Measurements from ENCODE around the gene IGF2BP3. TPM values are rescaled to one million over a fixed set of nuclear protein-coding genes. Genes with fewer than 3 reads are reported as not detected.

The IGF2BP3 gene
- total and polyA plus RNA-seq, 2 donors (not counting 1 experiment from before 2014, with no cell fraction given): 4.3 to 11.2 TPM

DNA sequence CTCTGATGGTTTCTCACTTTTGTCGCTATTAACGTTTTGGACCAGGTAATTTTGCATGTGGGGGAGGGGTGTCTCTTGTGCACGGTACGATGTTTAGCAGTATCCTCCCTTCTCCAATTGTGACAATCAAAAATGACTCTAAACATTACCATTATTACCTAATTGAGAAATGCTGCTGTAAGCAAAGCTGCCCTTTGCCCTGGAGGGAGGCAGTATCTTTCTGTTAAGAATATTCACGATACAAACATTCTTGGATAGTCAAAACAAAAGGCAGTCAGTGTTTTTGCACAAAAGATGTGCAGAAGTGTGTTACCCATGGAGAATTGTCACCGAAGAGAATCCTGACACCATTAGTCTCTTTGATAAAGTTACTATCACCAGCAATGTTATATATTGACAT is 161.5 kb downstream of the IGF2BP3 start:
- no peak overlapping the region for H3K4me2 ChIP-seq (ENCODE audit: extremely low read depth, insufficient read depth, low read length)
- H3K36me3 ChIP-seq (ENCODE audit: control insufficient read depth, insufficient read depth, low read length): peaks cover 4% of the 10 kb centered on the region
- H3K4me1 ChIP-seq (ENCODE audit: control insufficient read depth, extremely low read depth, insufficient read depth, low read length): no peaks in the 10 kb centered on the region
- no peak for DNase-seq (ENCODE audit: low read depth in 2 of 2)
- H4K20me1 ChIP-seq (ENCODE audit: control insufficient read depth, extremely low read depth, insufficient read depth, low read length): no peaks in the 10 kb centered on the region
- H3K9me3 ChIP-seq (ENCODE audit: control insufficient read depth, insufficient read depth, low read depth, low read length): no peaks in the 10 kb centered on the region
- TF ChIP-seq, protein P1, sequence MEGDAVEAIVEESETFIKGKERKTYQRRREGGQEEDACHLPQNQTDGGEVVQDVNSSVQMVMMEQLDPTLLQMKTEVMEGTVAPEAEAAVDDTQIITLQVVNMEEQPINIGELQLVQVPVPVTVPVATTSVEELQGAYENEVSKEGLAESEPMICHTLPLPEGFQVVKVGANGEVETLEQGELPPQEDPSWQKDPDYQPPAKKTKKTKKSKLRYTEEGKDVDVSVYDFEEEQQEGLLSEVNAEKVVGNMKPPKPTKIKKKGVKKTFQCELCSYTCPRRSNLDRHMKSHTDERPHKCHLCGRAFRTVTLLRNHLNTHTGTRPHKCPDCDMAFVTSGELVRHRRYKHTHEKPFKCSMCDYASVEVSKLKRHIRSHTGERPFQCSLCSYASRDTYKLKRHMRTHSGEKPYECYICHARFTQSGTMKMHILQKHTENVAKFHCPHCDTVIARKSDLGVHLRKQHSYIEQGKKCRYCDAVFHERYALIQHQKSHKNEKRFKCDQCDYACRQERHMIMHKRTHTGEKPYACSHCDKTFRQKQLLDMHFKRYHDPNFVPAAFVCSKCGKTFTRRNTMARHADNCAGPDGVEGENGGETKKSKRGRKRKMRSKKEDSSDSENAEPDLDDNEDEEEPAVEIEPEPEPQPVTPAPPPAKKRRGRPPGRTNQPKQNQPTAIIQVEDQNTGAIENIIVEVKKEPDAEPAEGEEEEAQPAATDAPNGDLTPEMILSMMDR (conservative IDR thresholded peaks at IDR 0.05 in 1 of 2, IDR thresholded peaks at IDR 0.05 in 1 of 2; ENCODE audit: low read depth in 1 of 2, low read length in 2 of 2): no peak
- no peak for TF ChIP-seq EZH2 (IDR thresholded peaks at IDR 0.05; ENCODE audit: low read length, missing control alignments)
- H3K27me3 ChIP-seq (ENCODE audit: control insufficient read depth, insufficient read depth, low read length): no peaks in the 10 kb centered on the region
- no peak overlapping the region for H2AFZ ChIP-seq (ENCODE audit: low read length)
- H3K4me3 ChIP-seq (replicated peaks in 1 of 4; ENCODE audit: control extremely low read depth in 1 of 4, insufficient read depth in 1 of 4, low read depth in 3 of 4, low read length in 4 of 4): no peak overlapping the region
- peaks cover 33% of the 10 kb centered on the region for H3K79me2 ChIP-seq (ENCODE audit: control insufficient read depth, insufficient read depth, low read length)
- H3K27ac ChIP-seq (ENCODE audit: insufficient read depth, low read length): no peak overlapping the region
- H3K9ac ChIP-seq (ENCODE audit: insufficient read depth, low read length): no peak overlapping the region

DNA sequence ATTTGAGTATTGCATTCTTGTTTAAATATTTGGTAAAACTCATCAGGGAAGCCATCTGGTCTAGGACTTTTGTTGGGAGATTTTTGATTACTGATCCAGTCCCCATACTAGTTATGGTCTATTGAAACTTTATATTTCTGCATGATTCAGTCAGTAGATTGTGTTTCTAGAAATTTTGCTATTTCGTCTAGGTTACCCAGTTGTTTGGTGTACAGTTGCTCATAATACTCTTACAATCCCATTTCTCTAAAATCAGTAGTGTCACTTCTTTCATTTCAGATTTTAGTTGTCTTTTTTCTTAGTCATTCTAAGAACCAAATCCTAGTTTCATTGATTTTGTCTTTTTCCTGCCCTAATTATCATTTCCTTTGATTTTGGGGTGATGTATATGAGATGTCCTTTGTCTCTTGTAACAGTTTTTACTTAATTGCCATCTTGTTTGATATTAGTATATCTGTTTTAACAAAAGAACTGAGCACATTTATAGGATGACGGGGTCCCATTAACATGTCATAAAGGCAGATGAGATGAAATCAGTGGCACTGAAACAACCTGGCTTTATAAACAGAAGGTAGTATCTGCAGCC is 163.3 kb downstream of the IGF2BP3 start:
- Histone ChIP-seq H3K4me3 (replicated peaks in 1 of 4; ENCODE audit: control extremely low read depth in 1 of 4, insufficient read depth in 1 of 4, low read depth in 3 of 4, low read length in 4 of 4) (no peak overlapping the region), H3K27me3 (ENCODE audit: control insufficient read depth, insufficient read depth, low read length) (no peaks in the 10 kb centered on the region), H3K9ac (ENCODE audit: insufficient read depth, low read length) (no peak overlapping the region), H3K79me2 (ENCODE audit: control insufficient read depth, insufficient read depth, low read length) (peaks cover 45% of the 10 kb centered on the region), H3K4me2 (ENCODE audit: extremely low read depth, insufficient read depth, low read length) (no peak overlapping the region), H3K9me3 (ENCODE audit: control insufficient read depth, insufficient read depth, low read depth, low read length) (no peaks in the 10 kb centered on the region), H2AFZ (ENCODE audit: low read length) (no peak overlapping the region), H4K20me1 (ENCODE audit: control insufficient read depth, extremely low read depth, insufficient read depth, low read length) (no peaks in the 10 kb centered on the region), H3K27ac (ENCODE audit: insufficient read depth, low read length) (no peak overlapping the region), H3K4me1 (ENCODE audit: control insufficient read depth, extremely low read depth, insufficient read depth, low read length) (no peaks in the 10 kb centered on the region), H3K36me3 (ENCODE audit: control insufficient read depth, insufficient read depth, low read length) (peaks cover 4% of the 10 kb centered on the region)
- TF ChIP-seq EZH2 (IDR thresholded peaks at IDR 0.05; ENCODE audit: low read length, missing control alignments): no peak
- TF ChIP-seq, protein P1 (conservative IDR thresholded peaks at IDR 0.05 in 1 of 2, IDR thresholded peaks at IDR 0.05 in 1 of 2; ENCODE audit: low read depth in 1 of 2, low read length in 2 of 2): no peak
- no peak for DNase-seq (ENCODE audit: low read depth in 2 of 2)

DNA sequence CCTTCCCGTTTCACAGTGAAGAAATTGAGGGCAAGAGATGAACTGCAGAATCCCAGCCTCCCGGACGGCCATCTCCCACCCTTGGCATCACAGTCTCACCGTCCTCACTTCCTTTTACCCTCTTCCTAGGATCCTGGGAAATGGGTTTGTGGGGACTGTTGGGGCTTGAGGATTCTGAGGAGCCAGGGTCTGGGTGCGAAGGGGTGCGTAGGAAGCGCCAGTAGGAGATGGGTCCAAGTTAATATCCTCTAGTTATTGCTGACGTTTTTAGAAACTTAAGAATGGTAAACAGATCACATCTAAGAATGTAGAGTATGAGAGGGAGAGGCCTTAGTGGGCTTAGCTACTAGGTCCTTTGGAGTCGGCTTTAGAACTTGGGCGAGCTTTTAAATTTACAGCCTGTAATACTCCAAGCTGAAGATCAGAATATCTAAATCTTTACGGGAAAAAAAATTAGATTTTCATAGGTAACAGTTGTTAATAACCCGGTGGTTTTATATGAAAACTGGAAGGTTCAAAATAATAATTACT is 170.5 kb downstream of the IGF2BP3 start:
- no peaks in the 10 kb centered on the region for H3K9me3 ChIP-seq (ENCODE audit: control insufficient read depth, insufficient read depth, low read depth, low read length)
- H3K4me3 ChIP-seq (replicated peaks in 1 of 4; ENCODE audit: control extremely low read depth in 1 of 4, insufficient read depth in 1 of 4, low read depth in 3 of 4, low read length in 4 of 4): peak overlapping the region; percentile 82 to 98 (median 93)
- DNase-seq (ENCODE audit: low read depth in 2 of 2): peak in 1 of 2 donors; percentile 25
- no peaks in the 10 kb centered on the region for H3K27me3 ChIP-seq (ENCODE audit: control insufficient read depth, insufficient read depth, low read length)
- peak overlapping the region; percentile 84 for H3K27ac ChIP-seq (ENCODE audit: insufficient read depth, low read length)
- H3K9ac ChIP-seq (ENCODE audit: insufficient read depth, low read length): peak overlapping the region; percentile 84
- no peak for TF ChIP-seq EZH2 (IDR thresholded peaks at IDR 0.05; ENCODE audit: low read length, missing control alignments)
- TF ChIP-seq, protein P1 (conservative IDR thresholded peaks at IDR 0.05 in 1 of 2, IDR thresholded peaks at IDR 0.05 in 1 of 2; ENCODE audit: low read depth in 1 of 2, low read length in 2 of 2): no peak
- no peaks in the 10 kb centered on the region for H3K36me3 ChIP-seq (ENCODE audit: control insufficient read depth, insufficient read depth, low read length)
- H3K4me1 ChIP-seq (ENCODE audit: control insufficient read depth, extremely low read depth, insufficient read depth, low read length): peaks cover 15% of the 10 kb centered on the region
- no peaks in the 10 kb centered on the region for H4K20me1 ChIP-seq (ENCODE audit: control insufficient read depth, extremely low read depth, insufficient read depth, low read length)
- peak overlapping the region; percentile 75 for H2AFZ ChIP-seq (ENCODE audit: low read length)
- peak overlapping the region; percentile 91 for H3K4me2 ChIP-seq (ENCODE audit: extremely low read depth, insufficient read depth, low read length)
- peaks cover 44% of the 10 kb centered on the region for H3K79me2 ChIP-seq (ENCODE audit: control insufficient read depth, insufficient read depth, low read length)
